ENCODE measurements around the gene TRAF4. TPM values are rescaled to one million over a fixed set of nuclear protein-coding genes. Genes with fewer than 3 reads are reported as not detected.

The TRAF4 gene
- total and polyA plus RNA-seq, 7 donors, result 1.4 to 6.7 (median 2.2) TPM

DNA sequence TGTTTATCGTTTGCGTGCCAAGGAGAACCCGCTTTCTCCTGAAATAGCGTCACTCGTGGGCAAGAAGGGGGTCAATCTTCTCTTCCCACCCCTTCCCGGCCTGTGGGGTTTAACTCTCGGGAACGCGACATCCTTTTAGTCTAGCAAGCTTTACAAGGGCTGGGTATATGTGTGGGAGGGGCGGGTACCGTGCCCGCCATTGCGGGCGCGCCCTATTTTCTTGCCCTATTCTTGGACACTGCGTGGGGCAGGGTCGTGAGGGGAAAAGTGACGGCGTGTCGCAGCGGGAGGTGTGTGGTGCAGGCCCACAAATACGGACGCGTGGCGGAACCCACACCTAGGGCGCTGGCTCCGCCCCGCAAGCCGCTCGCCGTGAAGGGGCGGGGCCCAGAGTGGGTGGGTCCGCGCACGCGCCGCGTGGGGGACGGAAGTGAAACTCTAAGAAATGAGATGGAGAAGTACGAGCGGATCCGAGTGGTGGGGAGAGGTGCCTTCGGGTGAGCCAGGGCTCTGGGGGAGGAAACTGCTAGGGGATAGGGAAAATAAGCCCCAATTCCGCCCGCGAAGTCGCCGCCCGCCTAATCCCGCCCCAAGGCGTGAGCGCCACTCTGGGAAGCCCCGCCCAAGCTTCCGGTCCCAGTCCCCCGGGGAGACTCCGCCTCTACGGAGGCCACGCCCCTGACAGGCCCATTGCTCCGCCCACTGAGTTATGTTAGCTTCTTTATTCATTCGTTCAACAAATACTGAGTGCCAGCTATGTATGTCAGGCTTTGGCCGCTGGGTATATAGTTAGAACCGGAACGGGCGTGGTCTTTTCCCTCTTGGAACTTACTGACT is 15.2 kb upstream of the TRAF4 start, which contains the start of gene NEK8:
Gene NEK8 (plus strand): TSS at position 425 of the 837 bp plus-strand sequence. CDS start 26 bp downstream, at position 451.
- Histone ChIP-seq H3K4me1 (peaks cover 17% of the 10 kb centered on the region), H3K36me3 (ENCODE audit: insufficient read depth in 1 of 2, low read depth in 1 of 2) (peaks cover 0 to 14% of the 10 kb centered on the region in 2 donors), H3K27ac (peak within 1 kb of the TSS; percentile 98), H3K9me3 (no peaks in the 10 kb centered on the region), H3K4me3 (peak within 1 kb of the TSS; percentile 80), H3K27me3 (ENCODE audit: insufficient read depth in 3 of 3, low read length in 2 of 3) (no peaks in the 10 kb centered on the region)
- DNase-seq, result peak; percentile 95 to 97
- peak; percentile 85 to 89 (median 88) for ATAC-seq
- TF ChIP-seq, protein P1, sequence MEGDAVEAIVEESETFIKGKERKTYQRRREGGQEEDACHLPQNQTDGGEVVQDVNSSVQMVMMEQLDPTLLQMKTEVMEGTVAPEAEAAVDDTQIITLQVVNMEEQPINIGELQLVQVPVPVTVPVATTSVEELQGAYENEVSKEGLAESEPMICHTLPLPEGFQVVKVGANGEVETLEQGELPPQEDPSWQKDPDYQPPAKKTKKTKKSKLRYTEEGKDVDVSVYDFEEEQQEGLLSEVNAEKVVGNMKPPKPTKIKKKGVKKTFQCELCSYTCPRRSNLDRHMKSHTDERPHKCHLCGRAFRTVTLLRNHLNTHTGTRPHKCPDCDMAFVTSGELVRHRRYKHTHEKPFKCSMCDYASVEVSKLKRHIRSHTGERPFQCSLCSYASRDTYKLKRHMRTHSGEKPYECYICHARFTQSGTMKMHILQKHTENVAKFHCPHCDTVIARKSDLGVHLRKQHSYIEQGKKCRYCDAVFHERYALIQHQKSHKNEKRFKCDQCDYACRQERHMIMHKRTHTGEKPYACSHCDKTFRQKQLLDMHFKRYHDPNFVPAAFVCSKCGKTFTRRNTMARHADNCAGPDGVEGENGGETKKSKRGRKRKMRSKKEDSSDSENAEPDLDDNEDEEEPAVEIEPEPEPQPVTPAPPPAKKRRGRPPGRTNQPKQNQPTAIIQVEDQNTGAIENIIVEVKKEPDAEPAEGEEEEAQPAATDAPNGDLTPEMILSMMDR (IDR thresholded peaks at IDR 0.05), result no peak
- intact Hi-C loops (cut with DNase I), result loop anchor here (2.0 to 10.0 kb wide), 4 partner anchors 14 to 386 kb away; partner anchors contain the start of gene DHRS13 (in 1 of the 2)
- WGBS, 3 donors, result 0 to 1% (median 0%) methylated on average over 63 to 64 of the region's 64 CpGs

DNA sequence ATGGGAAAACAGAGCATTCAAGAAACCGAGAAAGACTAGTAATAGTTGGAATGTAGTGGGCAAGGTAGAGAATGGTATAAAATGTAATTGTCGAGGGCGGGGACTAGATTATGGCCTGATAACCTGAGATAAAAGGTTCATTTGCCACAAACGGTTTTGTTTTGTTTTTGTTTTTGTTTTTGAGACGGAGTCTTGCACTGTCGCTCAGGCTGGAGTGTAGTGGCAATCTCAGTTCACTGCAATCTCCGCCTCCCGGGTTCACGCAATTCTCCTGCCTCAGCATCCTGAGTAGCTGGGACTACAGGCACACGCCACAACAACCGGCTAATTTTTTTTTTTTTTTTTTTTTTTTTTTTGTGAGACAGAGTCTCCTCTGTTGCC is 13.9 kb upstream of the TRAF4 start:
- TF ChIP-seq, protein P1 (IDR thresholded peaks at IDR 0.05), result no peak
- Histone ChIP-seq H3K4me3 (no peak overlapping the region), H3K36me3 (ENCODE audit: insufficient read depth in 1 of 2, low read depth in 1 of 2) (peaks cover 0 to under 1% of the 10 kb centered on the region in 2 donors), H3K4me1 (peaks cover 17% of the 10 kb centered on the region), H3K9me3 (no peaks in the 10 kb centered on the region), H3K27ac (no peak overlapping the region), H3K27me3 (ENCODE audit: insufficient read depth in 3 of 3, low read length in 2 of 3) (no peaks in the 10 kb centered on the region)
- DNase-seq, result no peak
- intact Hi-C loops (cut with DNase I), result loop anchor here (2.0 to 10.0 kb wide), 4 partner anchors 13 to 385 kb away; partner anchors contain the start of gene DHRS13 (in 1 of the 2)
- WGBS, 3 donors, result 83 to 92% (median 87%) methylated on average over 11 of the region's 11 CpGs
- ATAC-seq, result no peak

DNA sequence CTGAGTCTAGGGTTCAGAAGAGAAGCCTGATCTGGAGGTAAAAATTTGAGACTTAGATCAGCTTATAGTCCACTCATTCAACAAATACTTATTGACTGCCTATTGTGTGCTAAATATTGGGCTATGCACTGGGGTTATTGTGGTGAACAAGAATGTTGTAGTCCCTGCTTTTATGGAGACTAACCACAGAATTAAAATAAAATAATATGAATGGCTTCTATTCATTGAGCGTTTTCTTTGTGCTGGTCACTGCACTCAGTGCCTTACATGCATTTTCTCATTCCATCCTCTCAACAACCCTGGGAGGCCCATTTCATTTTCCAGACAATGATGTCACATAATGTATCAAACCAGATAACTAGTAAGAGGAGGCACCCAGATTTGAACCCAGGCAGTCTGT is 10.5 kb upstream of the TRAF4 start:
- no peaks in the 10 kb centered on the region for H3K27me3 ChIP-seq (ENCODE audit: insufficient read depth in 3 of 3, low read length in 2 of 3)

DNA sequence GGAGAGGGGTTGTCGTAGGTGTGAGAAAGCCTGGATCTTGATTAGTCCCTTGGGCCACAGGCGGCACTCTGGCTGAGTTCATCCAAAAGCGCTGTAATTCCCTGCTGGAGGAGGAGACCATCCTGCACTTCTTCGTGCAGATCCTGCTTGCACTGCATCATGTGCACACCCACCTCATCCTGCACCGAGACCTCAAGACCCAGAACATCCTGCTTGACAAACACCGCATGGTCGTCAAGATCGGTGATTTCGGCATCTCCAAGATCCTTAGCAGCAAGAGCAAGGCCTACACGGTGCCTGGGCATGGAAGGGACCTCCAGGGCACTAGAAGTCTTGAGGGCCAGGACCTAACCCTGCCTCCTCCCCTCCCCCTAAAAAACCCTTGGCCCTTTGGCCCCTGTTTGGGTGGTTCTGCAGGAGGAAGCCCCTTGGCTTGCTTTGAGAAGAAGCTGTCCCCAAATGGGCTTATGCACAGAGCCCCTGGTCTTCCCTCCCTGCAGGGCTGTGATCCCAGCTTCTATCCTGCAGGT is 9.0 kb upstream of the TRAF4 start:
- H3K4me3 ChIP-seq, result no peak overlapping the region
- no peaks in the 10 kb centered on the region for H3K27me3 ChIP-seq (ENCODE audit: insufficient read depth in 3 of 3, low read length in 2 of 3)
- H3K27ac ChIP-seq, result no peak overlapping the region
- no peaks in the 10 kb centered on the region for H3K4me1 ChIP-seq
- no peaks in the 10 kb centered on the region for H3K36me3 ChIP-seq (ENCODE audit: insufficient read depth in 1 of 2, low read depth in 1 of 2)
- ATAC-seq, result no peak
- 86 to 89% (median 86%) methylated on average over 10 of the region's 10 CpGs for WGBS, 3 donors
- TF ChIP-seq, protein P1 (IDR thresholded peaks at IDR 0.05), result no peak
- intact Hi-C loops (cut with DNase I), result no loop called here
- no peaks in the 10 kb centered on the region for H3K9me3 ChIP-seq
- no peak for DNase-seq

More for the DNA sequence above, 10.5 kb upstream of the TRAF4 start:
- TF ChIP-seq, protein P1 (IDR thresholded peaks at IDR 0.05), result no peak
- 87 to 96% (median 92%) methylated on average over 1 of the region's 1 CpG for WGBS, 3 donors
- intact Hi-C loops (cut with DNase I), result no loop called here
- ATAC-seq (no peak), DNase-seq (no peak)
- H3K4me1 ChIP-seq, result no peaks in the 10 kb centered on the region
- no peaks in the 10 kb centered on the region for H3K36me3 ChIP-seq (ENCODE audit: insufficient read depth in 1 of 2, low read depth in 1 of 2)
- no peak overlapping the region for H3K27ac ChIP-seq
- H3K4me3 ChIP-seq, result no peak overlapping the region
- no peaks in the 10 kb centered on the region for H3K9me3 ChIP-seq
